Kidney (tissue), 14 donors: ENCODE results near the gene EIF5A2. TPM values are rescaled to one million over a fixed set of nuclear protein-coding genes. Genes with fewer than 3 reads are reported as not detected.

Experiments used
- DNase-seq, 5 donors: peaks; one replicate each; pipeline ENCODE4 v3.0.0-alpha.2; 2013 to 2020
- FAIRE-seq: peaks from 2 replicates; lab custom pipeline; 2012; peaks lifted over from hg19 to GRCh38; lab: Jason Lieb, UNC
- H3K27ac ChIP-seq, 2 donors: one replicate each; pipeline ENCODE4 v1.7.0; 2013; ENCODE audit warnings: low read depth in 2 of 2, low read length in 2 of 2, inconsistent platforms in 1 of 2
- H3K27me3 ChIP-seq: one replicate; pipeline ENCODE4 v1.7.1; 2013; ENCODE audit warnings: low read length, inconsistent platforms; ENCODE audit not compliant: control insufficient read depth, insufficient read depth
- H3K36me3 ChIP-seq, 3 donors: one replicate each; pipeline versions ENCODE4 v1.7.0 to v1.7.1; 2013; ENCODE audit warnings: low read length in 3 of 3, control low read depth in 1 of 3, inconsistent platforms in 1 of 3; ENCODE audit not compliant: insufficient read depth in 3 of 3, control insufficient read depth in 2 of 3
- H3K4me1 ChIP-seq, 3 donors: one replicate each; pipeline versions ENCODE4 v1.7.0 to v1.7.1; 2013; ENCODE audit warnings: low read length in 3 of 3, inconsistent platforms in 1 of 3, low read depth in 1 of 3; ENCODE audit not compliant: control insufficient read depth in 2 of 3, insufficient read depth in 2 of 3
- H3K4me3 ChIP-seq, 3 donors: one replicate each; pipeline versions ENCODE4 v1.7.0 to v1.8.1; 2013; ENCODE audit warnings: low read length in 3 of 3, control low read depth in 1 of 3, inconsistent platforms in 1 of 3
- H3K9ac ChIP-seq, 3 donors: one replicate each; pipeline versions ENCODE4 v1.7.0 to v1.7.1; 2013; ENCODE audit warnings: low read length in 3 of 3, control low read depth in 1 of 3, inconsistent platforms in 1 of 3
- H3K9me3 ChIP-seq, 3 donors: one replicate each; pipeline versions ENCODE4 v1.7.0 to v1.7.1; 2013; ENCODE audit warnings: low read length in 3 of 3, control low read depth in 1 of 3, inconsistent platforms in 1 of 3; ENCODE audit not compliant: control insufficient read depth in 2 of 3, insufficient read depth in 1 of 3
- CTCF ChIP-seq: IDR thresholded peaks from 3 replicates; pipeline ENCODE4 v1.5.1; 2012; ENCODE audit warnings: mild to moderate bottlenecking, moderate library complexity, borderline replicate concordance; ENCODE audit not compliant: insufficient read depth; ENCODE audit errors: extremely low read depth
- intact Hi-C: fragments of 100-400 bp; cut with DNase I; formaldehyde crosslinking; loops from one replicate; pipeline ENCODE4 v1.11.1; 2022
- polyA plus RNA-seq: library from polyadenylated mRNA; stranded (reverse); fragments of 350-450 nt; fragmentation: Illumina TruSeq; extraction: RNeasy Lipid Tissue Mini Kit (QIAGEN cat#74804); gene quantifications from one replicate; pipeline ENCODE4 v1.2.3, GENCODE V29; 2014; ENCODE audit warnings: low read depth, low replicate concordance; ENCODE audit not compliant: insufficient read depth
- total RNA-seq: library from RNA; stranded (reverse); fragmentation: NEBNext Ultra II Directional; extraction: Animal tissue kit (Norgen Biotek cat#: 25700); gene quantifications from one replicate; pipeline ENCODE4 v1.2.1, GENCODE V29; 2021
- donor health status: control.
- donor health status: control.
- donor health status: control.
- donor health status: control.
- donor health status: control.
- donor health status: DM: yes; HTN: yes; CAD: no.
- donor health status: Normal renal cell carcinoma (clear cell type).

EIF5A2 gene
- total and polyA plus RNA-seq, 2 donors from 2014 or later = 6.1 to 11.2 TPM

GRCh38 chr3:170909129-170909903 is 879 bp upstream of the EIF5A2 start:
- FAIRE-seq (no peak), DNase-seq (peak in 2 of 5 donors; percentile 3 to 63)
- intact Hi-C loops = no loop called here
- peaks cover 0 to 17% (median 0%) of the 10 kb centered on the region in 3 donors for H3K9me3 ChIP-seq
- peak overlapping the region in 1 of 3 donors; percentile 65 for H3K4me3 ChIP-seq
- H3K36me3 ChIP-seq = no peaks in the 10 kb centered on the region
- H3K9ac ChIP-seq = no peak overlapping the region
- no peaks in the 10 kb centered on the region for H3K4me1 ChIP-seq
- no peak overlapping the region for H3K27ac ChIP-seq
- H3K27me3 ChIP-seq = no peaks in the 10 kb centered on the region
- no peak for TF ChIP-seq CTCF

GRCh38 chr3:170907637-170908234 is 701 bp downstream of the EIF5A2 start:
- Histone ChIP-seq H3K36me3 (no peaks in the 10 kb centered on the region), H3K9me3 (peaks cover 0 to 17% (median 0%) of the 10 kb centered on the region in 3 donors), H3K4me1 (no peaks in the 10 kb centered on the region), H3K4me3 (peak overlapping the region; percentile 55 to 73 (median 65)), H3K27ac (no peak overlapping the region), H3K9ac (peak overlapping the region in 2 of 3 donors; percentile 49 to 56), H3K27me3 (no peaks in the 10 kb centered on the region)
- no peak for TF ChIP-seq CTCF
- peak in 4 of 5 donors; percentile 15 to 55 (median 41) for DNase-seq
- intact Hi-C loops = no loop called here
- FAIRE-seq = no peak

- Histone ChIP-seq H3K4me1 (no peaks in the 10 kb centered on the region), H3K9ac (no peak overlapping the region), H3K27ac (no peak overlapping the region), H3K36me3 (no peaks in the 10 kb centered on the region), H3K9me3 (peaks cover 0 to 14% (median 0%) of the 10 kb centered on the region in 3 donors), H3K4me3 (no peak overlapping the region), H3K27me3 (no peaks in the 10 kb centered on the region)
- no peak for TF ChIP-seq CTCF
- no peak for FAIRE-seq
- DNase-seq = no peak
- intact Hi-C loops = no loop called here
Measured at GRCh38 chr3:170905862-170906261, 2.6 kb downstream of the EIF5A2 start.
